ENCODE measurements around the gene LYZL6. TPM values are rescaled to one million over a fixed set of nuclear protein-coding genes. Genes with fewer than 3 reads are reported as not detected.

Gene LYZL6
- total and polyA plus RNA-seq, 10 donors = not detected

DNA sequence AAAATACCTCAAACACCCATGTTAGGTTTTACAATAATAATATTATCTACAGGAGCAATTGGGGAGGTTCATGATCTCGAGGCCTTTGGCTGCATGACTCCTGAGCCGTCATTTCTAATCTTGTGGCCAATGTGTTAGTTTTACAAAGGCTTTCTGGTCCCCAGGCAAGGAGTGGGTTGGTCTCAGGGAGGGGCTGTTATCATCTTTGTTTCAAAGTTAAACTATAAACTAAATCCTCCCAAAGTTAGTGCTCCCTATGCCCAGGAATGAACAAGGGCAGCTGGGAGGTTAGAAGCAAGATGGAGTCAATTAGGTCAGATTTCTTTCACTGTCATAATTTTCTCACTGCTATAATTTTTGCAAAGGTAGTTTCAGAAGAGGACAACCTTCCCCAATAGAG, 54.3 kb downstream of the LYZL6 start:
- intact Hi-C loops (cut with DNase I; ENCODE audit: low total_unique reads) = no loop called here
- Histone ChIP-seq H3K36me3 (no peaks in the 10 kb centered on the region), H3K27me3 (replicated peaks in 1 of 7) (no peaks in the 10 kb centered on the region), H3K4me1 (peaks cover 0 to 50% (median 25%) of the 10 kb centered on the region in 6 donors), H3K4me3 (no peak overlapping the region), H3K9me3 (no peaks in the 10 kb centered on the region), H3K27ac (peak overlapping the region in 6 of 8 donors; percentile 42 to 84 (median 58))
- DNase-seq = no peak
- TF ChIP-seq, protein P1, sequence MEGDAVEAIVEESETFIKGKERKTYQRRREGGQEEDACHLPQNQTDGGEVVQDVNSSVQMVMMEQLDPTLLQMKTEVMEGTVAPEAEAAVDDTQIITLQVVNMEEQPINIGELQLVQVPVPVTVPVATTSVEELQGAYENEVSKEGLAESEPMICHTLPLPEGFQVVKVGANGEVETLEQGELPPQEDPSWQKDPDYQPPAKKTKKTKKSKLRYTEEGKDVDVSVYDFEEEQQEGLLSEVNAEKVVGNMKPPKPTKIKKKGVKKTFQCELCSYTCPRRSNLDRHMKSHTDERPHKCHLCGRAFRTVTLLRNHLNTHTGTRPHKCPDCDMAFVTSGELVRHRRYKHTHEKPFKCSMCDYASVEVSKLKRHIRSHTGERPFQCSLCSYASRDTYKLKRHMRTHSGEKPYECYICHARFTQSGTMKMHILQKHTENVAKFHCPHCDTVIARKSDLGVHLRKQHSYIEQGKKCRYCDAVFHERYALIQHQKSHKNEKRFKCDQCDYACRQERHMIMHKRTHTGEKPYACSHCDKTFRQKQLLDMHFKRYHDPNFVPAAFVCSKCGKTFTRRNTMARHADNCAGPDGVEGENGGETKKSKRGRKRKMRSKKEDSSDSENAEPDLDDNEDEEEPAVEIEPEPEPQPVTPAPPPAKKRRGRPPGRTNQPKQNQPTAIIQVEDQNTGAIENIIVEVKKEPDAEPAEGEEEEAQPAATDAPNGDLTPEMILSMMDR (IDR thresholded peaks at IDR 0.05 in 8 of 11, conservative IDR thresholded peaks at IDR 0.05 in 3 of 11) = no peak
- TF ChIP-seq POLR2A (IDR thresholded peaks at IDR 0.05) (no peak), POLR2AphosphoS5 (IDR thresholded peaks at IDR 0.05) (no peak)
- WGBS, 5 donors = 67 to 91% (median 75%) methylated on average over 2 of the region's 2 CpGs

Small RNA genes within 50 kb of the gene (small RNA-seq; reads per million reads assigned to genes)
- gene RF00100 = 131 to 266 (median 181) reads per million in 4 donors

Other genes with a start within 250 kb of the LYZL6 start
- under 1 TPM in 6 of 7 donors, not detected in 1; 0.11 to 0.74 (median 0.25) TPM for gene RASL10B, start 212.1 kb downstream of the LYZL6 start, total RNA-seq
- under 1 TPM; 0.09 to 0.50 (median 0.29) TPM for gene RASL10B, start 212.1 kb downstream of the LYZL6 start, polyA plus RNA-seq
- not detected for gene GAS2L2, start 190.5 kb downstream of the LYZL6 start, total RNA-seq
- gene GAS2L2, start 190.5 kb downstream of the LYZL6 start, polyA plus RNA-seq = under 1 TPM; 0.02 to 0.03 (median 0.02) TPM
- gene C17orf50, start 182.8 kb downstream of the LYZL6 start, total RNA-seq = not detected
- gene C17orf50, start 182.8 kb downstream of the LYZL6 start, polyA plus RNA-seq = under 1 TPM in 2 of 3 donors, not detected in 1; 0.15 to 0.42 TPM
- gene MMP28, start 148.1 kb downstream of the LYZL6 start, total RNA-seq = 1 to 10 TPM; 1.5 to 5.9 (median 3.1) TPM
- 1 to 10 TPM; 1.1 to 3.5 (median 1.7) TPM for gene MMP28, start 148.1 kb downstream of the LYZL6 start, polyA plus RNA-seq
- gene TAF15, start 134.2 kb downstream of the LYZL6 start, total RNA-seq = 100 to 1,000 TPM in 5 of 7 donors, 10 to 100 TPM in 2; 78.7 to 184 (median 146) TPM
- gene TAF15, start 134.2 kb downstream of the LYZL6 start, polyA plus RNA-seq = 100 to 1,000 TPM in 1 of 3 donors, 10 to 100 TPM in 2; 55.9 to 113 (median 84.7) TPM
- under 1 TPM; 0.28 to 0.92 (median 0.52) TPM for gene HEATR9, start 74.8 kb downstream of the LYZL6 start, total RNA-seq
- under 1 TPM; 0.05 to 0.32 (median 0.11) TPM for gene HEATR9, start 74.8 kb downstream of the LYZL6 start, polyA plus RNA-seq
- gene CCL5, start 63.4 kb downstream of the LYZL6 start, total RNA-seq = 10 to 100 TPM; 53.8 to 93.2 (median 83.4) TPM
- 10 to 100 TPM; 26.0 to 30.9 (median 29.7) TPM for gene CCL5, start 63.4 kb downstream of the LYZL6 start, polyA plus RNA-seq
- under 1 TPM in 2 of 7 donors, not detected in 5; 0.52 to 0.82 TPM for gene RDM1, start 12.9 kb downstream of the LYZL6 start, total RNA-seq
- 1 to 10 TPM in 1 of 3 donors, under 1 TPM in 2; 0.48 to 2.3 (median 0.52) TPM for gene RDM1, start 12.9 kb downstream of the LYZL6 start, polyA plus RNA-seq
- gene CCL16, start 37.8 kb upstream of the LYZL6 start, total RNA-seq = 1 to 10 TPM in 6 of 7 donors, under 1 TPM in 1; 0.32 to 8.4 (median 1.9) TPM
- 1 to 10 TPM in 1 of 3 donors, under 1 TPM in 2; 0.27 to 1.7 (median 0.37) TPM for gene CCL16, start 37.8 kb upstream of the LYZL6 start, polyA plus RNA-seq
- gene CCL14, start 43.0 kb upstream of the LYZL6 start, total RNA-seq = 1,000 to 10,000 TPM in 1 of 7 donors, 100 to 1,000 TPM in 6; 279 to 1,219 (median 345) TPM
- 100 to 1,000 TPM in 2 of 3 donors, 10 to 100 TPM in 1; 72.3 to 262 (median 220) TPM for gene CCL14, start 43.0 kb upstream of the LYZL6 start, polyA plus RNA-seq
- gene CCL15, start 57.8 kb upstream of the LYZL6 start, total RNA-seq = not detected
- under 1 TPM; 0.15 to 0.20 (median 0.19) TPM for gene CCL15, start 57.8 kb upstream of the LYZL6 start, polyA plus RNA-seq
- gene CCL23, start 74.3 kb upstream of the LYZL6 start, total RNA-seq = 10 to 100 TPM in 4 of 7 donors, 1 to 10 TPM in 3; 7.5 to 40.6 (median 15.5) TPM
- gene CCL23, start 74.3 kb upstream of the LYZL6 start, polyA plus RNA-seq = 10 to 100 TPM in 1 of 3 donors, 1 to 10 TPM in 2; 1.6 to 12.7 (median 6.6) TPM
- gene CCL18, start 120.6 kb upstream of the LYZL6 start, total RNA-seq = 10 to 100 TPM in 5 of 7 donors, 1 to 10 TPM in 2; 5.2 to 27.8 (median 11.0) TPM
- gene CCL18, start 120.6 kb upstream of the LYZL6 start, polyA plus RNA-seq = 100 to 1,000 TPM in 1 of 3 donors, 10 to 100 TPM in 1, 1 to 10 TPM in 1; 9.8 to 109 (median 75.6) TPM
- gene CCL3, start 146.4 kb upstream of the LYZL6 start, total RNA-seq = 10 to 100 TPM; 10.7 to 85.9 (median 23.3) TPM
- gene CCL3, start 146.4 kb upstream of the LYZL6 start, polyA plus RNA-seq = 10 to 100 TPM; 11.7 to 41.5 (median 17.6) TPM
- gene CCL4, start 160.1 kb upstream of the LYZL6 start, total RNA-seq = 10 to 100 TPM; 23.5 to 81.0 (median 33.8) TPM
- 10 to 100 TPM; 10.1 to 32.9 (median 15.8) TPM for gene CCL4, start 160.1 kb upstream of the LYZL6 start, polyA plus RNA-seq
- gene TBC1D3B, start 232.9 kb upstream of the LYZL6 start, total RNA-seq = 10 to 100 TPM in 4 of 7 donors, 1 to 10 TPM in 2, not detected in 1; 4.3 to 13.5 (median 11.3) TPM
- 1 to 10 TPM; 1.3 to 4.3 (median 3.3) TPM for gene TBC1D3B, start 232.9 kb upstream of the LYZL6 start, polyA plus RNA-seq